ENCODE data around the gene BAX.
"Not testable (repeated sequence)": the region's sequence is repeated elsewhere in the genome, so short reads cannot be mapped to it uniquely, and the experiment has no call there.

The BAX gene

GRCh38 chr19:48913114-48913889 lies 41.4 kb upstream of the BAX start:
- H3K4me3 ChIP-seq (ENCODE audit: low read depth, low read length), result no peak overlapping the region
- in situ Hi-C loops (cut with HindIII; ENCODE audit: low sequenced_read_pairs), result no loop called here
- TF ChIP-seq CTCF (IDR thresholded peaks at IDR 0.05; ENCODE audit: low read depth, low read length, missing control alignments), result no peak
- DNase-seq (ENCODE audit: low read depth), result no peak

- DNase-seq (ENCODE audit: low read depth), result no peak
- TF ChIP-seq CTCF (IDR thresholded peaks at IDR 0.05; ENCODE audit: low read depth, low read length, missing control alignments), result no peak
- in situ Hi-C loops (cut with HindIII; ENCODE audit: low sequenced_read_pairs), result no loop called here
- no peak overlapping the region for H3K4me3 ChIP-seq (ENCODE audit: low read depth, low read length)
These were observed 40.5 kb upstream of the BAX start for GRCh38 chr19:48914181-48914580.

GRCh38 chr19:48915757-48916156 lies 38.9 kb upstream of the BAX start:
- in situ Hi-C loops (cut with HindIII; ENCODE audit: low sequenced_read_pairs), result no loop called here

GRCh38 chr19:48918071-48918470 lies 36.6 kb upstream of the BAX start:
- H3K4me3 ChIP-seq (ENCODE audit: low read depth, low read length), result no peak overlapping the region
- no peak for TF ChIP-seq CTCF (IDR thresholded peaks at IDR 0.05; ENCODE audit: low read depth, low read length, missing control alignments)
- in situ Hi-C loops (cut with HindIII; ENCODE audit: low sequenced_read_pairs), result no loop called here
- no peak for DNase-seq (ENCODE audit: low read depth)

More at GRCh38 chr19:48915757-48916156, 38.9 kb upstream of the BAX start:
- no peak for TF ChIP-seq CTCF (IDR thresholded peaks at IDR 0.05; ENCODE audit: low read depth, low read length, missing control alignments)
- DNase-seq (ENCODE audit: low read depth), result no peak
- no peak overlapping the region for H3K4me3 ChIP-seq (ENCODE audit: low read depth, low read length)

- DNase-seq (ENCODE audit: low read depth), result no peak
- in situ Hi-C loops (cut with HindIII; ENCODE audit: low sequenced_read_pairs), result no loop called here
- no peak for TF ChIP-seq CTCF (IDR thresholded peaks at IDR 0.05; ENCODE audit: low read depth, low read length, missing control alignments)
- H3K4me3 ChIP-seq (ENCODE audit: low read depth, low read length), result no peak overlapping the region
These were observed 35.9 kb upstream of the BAX start for GRCh38 chr19:48918801-48919247.

GRCh38 chr19:48919271-48919670 lies 35.4 kb upstream of the BAX start:
- in situ Hi-C loops (cut with HindIII; ENCODE audit: low sequenced_read_pairs); DNase-seq (ENCODE audit: low read depth); H3K4me3 ChIP-seq (ENCODE audit: low read depth, low read length): not testable (repeated sequence)

GRCh38 chr19:48920949-48921348 lies 33.7 kb upstream of the BAX start:
- no peak for TF ChIP-seq CTCF (IDR thresholded peaks at IDR 0.05; ENCODE audit: low read depth, low read length, missing control alignments)
- in situ Hi-C loops (cut with HindIII; ENCODE audit: low sequenced_read_pairs), result no loop called here
- H3K4me3 ChIP-seq (ENCODE audit: low read depth, low read length), result no peak overlapping the region
- DNase-seq (ENCODE audit: low read depth), result no peak
